Endodermal cell (in vitro differentiated cells): Measurements from ENCODE around the gene NUF2. TPM values are rescaled to one million over a fixed set of nuclear protein-coding genes. Genes with fewer than 3 reads are reported as not detected.

Experiments
- DNase-seq: peaks from one replicate; pipeline ENCODE4 v3.0.0-alpha.2; 2017
- H3K27ac ChIP-seq: 2 replicates; pipeline ENCODE4 v1.5.1; 2013; ENCODE audit warnings: mild to moderate bottlenecking, low read depth, low read length, moderate library complexity
- H3K27me3 ChIP-seq: 2 replicates; pipeline ENCODE4 v1.6.1; 2013; ENCODE audit warnings: mild to moderate bottlenecking, low read length, moderate library complexity; ENCODE audit not compliant: insufficient read depth, control insufficient read depth, poor library complexity, severe bottlenecking
- H3K36me3 ChIP-seq: 2 replicates; pipeline ENCODE4 v1.7.0; 2013; ENCODE audit warnings: mild to moderate bottlenecking, low read length, moderate library complexity; ENCODE audit not compliant: control insufficient read depth, insufficient read depth
- H3K4me1 ChIP-seq: one replicate; pipeline ENCODE4 v1.7.0; 2013; ENCODE audit warnings: low read length; ENCODE audit not compliant: control insufficient read depth, insufficient read depth
- H3K4me3 ChIP-seq: 2 replicates; pipeline ENCODE4 v1.5.1; 2013; ENCODE audit warnings: mild to moderate bottlenecking, low read length, moderate library complexity
- H3K9ac ChIP-seq: 2 replicates; pipeline ENCODE4 v1.6.1; 2013; ENCODE audit warnings: mild to moderate bottlenecking, low read length, moderate library complexity; ENCODE audit not compliant: poor library complexity, severe bottlenecking; ENCODE audit errors: extremely low read depth
- H3K9me3 ChIP-seq: 2 replicates; pipeline ENCODE4 v1.6.1; 2013; ENCODE audit warnings: mild to moderate bottlenecking, low read length, moderate library complexity; ENCODE audit not compliant: control insufficient read depth
- H3K27ac Mint-ChIP-seq: 2 replicates; pipeline ENCODE4 v1.8.0; 2020; ENCODE audit warnings: mixed read lengths
- H3K27me3 Mint-ChIP-seq: 2 replicates; pipeline ENCODE4 v1.8.0; 2021; ENCODE audit warnings: mild to moderate bottlenecking, mixed read lengths; ENCODE audit not compliant: insufficient read depth
- H3K36me3 Mint-ChIP-seq: 2 replicates; pipeline ENCODE4 v1.8.0; 2020; ENCODE audit warnings: low read depth, mixed read lengths
- H3K4me1 Mint-ChIP-seq: 2 replicates; pipeline ENCODE4 v1.8.0; 2020; ENCODE audit warnings: mixed read lengths
- H3K4me3 Mint-ChIP-seq: 2 replicates; pipeline ENCODE4 v1.8.0; 2020; ENCODE audit warnings: mild to moderate bottlenecking, moderate library complexity, mixed read lengths
- H3K9me3 Mint-ChIP-seq: 2 replicates; pipeline ENCODE4 v1.8.0; 2020; ENCODE audit warnings: mild to moderate bottlenecking, mixed read lengths
- WGBS, 2 experiments: methylation state at CpG; one replicate each; pipeline versions ENCODE4 v1.1.5 to v1.1.7; 2013; ENCODE audit warnings: missing lambda C conversion rate in 2 of 2, mixed read lengths in 1 of 2; ENCODE audit not compliant: insufficient coverage in 1 of 2, insufficient read length in 1 of 2; 5-methylcytosine and 5-hydroxymethylcytosine counted together
- total RNA-seq, 2 donors: library from RNA; stranded (reverse); fragmentation: NEBNext Ultra II Directional in 1 of 2; extraction: Animal tissue kit (Norgen Biotek cat#: 25700) in 1 of 2; gene quantifications; 2 replicates in 1 of 2; 3 replicates in 1 of 2; pipeline ENCODE4 v1.2.1, GENCODE V29; 2021
- TF ChIP-seq, protein P1 (sequence below): fragments of 200-600 bp; sonication (generic); conservative IDR thresholded peaks from 2 replicates; pipeline ENCODE4 v1.5.0; 2021; ENCODE audit warnings: antibody characterized with exemption, mild to moderate bottlenecking

Gene NUF2
- total RNA-seq, 2 donors from 2014 or later = 28.8 to 35.8 TPM

GRCh38 chr1:163399001-163399400 is 77.2 kb downstream of the NUF2 start:
- H3K9me3 Mint-ChIP-seq = no peaks in the 10 kb centered on the region
- TF ChIP-seq, protein P1, sequence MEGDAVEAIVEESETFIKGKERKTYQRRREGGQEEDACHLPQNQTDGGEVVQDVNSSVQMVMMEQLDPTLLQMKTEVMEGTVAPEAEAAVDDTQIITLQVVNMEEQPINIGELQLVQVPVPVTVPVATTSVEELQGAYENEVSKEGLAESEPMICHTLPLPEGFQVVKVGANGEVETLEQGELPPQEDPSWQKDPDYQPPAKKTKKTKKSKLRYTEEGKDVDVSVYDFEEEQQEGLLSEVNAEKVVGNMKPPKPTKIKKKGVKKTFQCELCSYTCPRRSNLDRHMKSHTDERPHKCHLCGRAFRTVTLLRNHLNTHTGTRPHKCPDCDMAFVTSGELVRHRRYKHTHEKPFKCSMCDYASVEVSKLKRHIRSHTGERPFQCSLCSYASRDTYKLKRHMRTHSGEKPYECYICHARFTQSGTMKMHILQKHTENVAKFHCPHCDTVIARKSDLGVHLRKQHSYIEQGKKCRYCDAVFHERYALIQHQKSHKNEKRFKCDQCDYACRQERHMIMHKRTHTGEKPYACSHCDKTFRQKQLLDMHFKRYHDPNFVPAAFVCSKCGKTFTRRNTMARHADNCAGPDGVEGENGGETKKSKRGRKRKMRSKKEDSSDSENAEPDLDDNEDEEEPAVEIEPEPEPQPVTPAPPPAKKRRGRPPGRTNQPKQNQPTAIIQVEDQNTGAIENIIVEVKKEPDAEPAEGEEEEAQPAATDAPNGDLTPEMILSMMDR = no peak
- Histone ChIP-seq H3K27me3 (no peaks in the 10 kb centered on the region), H3K36me3 (no peaks in the 10 kb centered on the region), H3K9ac (no peak overlapping the region), H3K4me1 (no peaks in the 10 kb centered on the region), H3K4me3 (no peak overlapping the region), H3K9me3 (no peaks in the 10 kb centered on the region), H3K27ac (peak overlapping the region; percentile 93)
- no peak for DNase-seq
- 88 to 92% methylated on average over 3 to 5 of the region's 5 CpGs for WGBS, 2 experiments
- H3K27ac Mint-ChIP-seq = no peak overlapping the region
- H3K4me3 Mint-ChIP-seq = no peak overlapping the region
- no peaks in the 10 kb centered on the region for H3K36me3 Mint-ChIP-seq
- H3K4me1 Mint-ChIP-seq = peaks cover 6% of the 10 kb centered on the region
- H3K27me3 Mint-ChIP-seq = peaks cover 2% of the 10 kb centered on the region

DNA sequence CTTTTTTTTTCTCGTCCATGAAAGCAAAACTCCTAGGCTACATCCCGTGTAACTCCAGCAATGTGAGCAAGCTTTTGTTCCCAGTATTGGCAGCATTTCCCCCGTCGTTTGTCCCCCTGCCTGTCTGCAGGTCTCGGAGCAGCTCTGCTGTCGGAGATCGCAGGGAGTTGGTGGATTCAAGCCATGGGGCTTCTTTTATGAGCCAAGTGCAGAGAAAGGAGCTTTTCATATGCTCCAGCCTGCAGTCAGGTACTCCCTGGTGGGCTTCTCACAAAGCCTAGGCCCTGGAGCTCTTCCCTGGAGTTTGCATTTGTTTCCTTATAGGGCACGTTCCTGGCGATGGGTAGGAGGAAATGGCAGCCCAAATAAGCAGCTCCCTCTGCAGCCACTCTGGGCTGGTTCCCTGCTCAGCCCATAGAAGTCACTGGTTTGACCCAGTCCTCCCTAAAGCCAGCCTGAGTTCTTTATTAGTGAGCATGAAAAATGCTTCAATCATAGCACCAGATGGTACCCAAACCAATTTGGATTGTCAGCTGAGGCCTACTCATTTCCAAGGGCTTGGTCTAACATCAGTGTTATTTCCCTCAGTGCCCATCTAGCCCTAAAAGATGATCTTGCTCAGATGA is 78.3 kb downstream of the NUF2 start:
- H3K27ac Mint-ChIP-seq = peak overlapping the region; percentile 19
- H3K27me3 Mint-ChIP-seq = peaks cover 2% of the 10 kb centered on the region
- H3K4me3 ChIP-seq = no peak overlapping the region
- H3K27ac ChIP-seq = peak overlapping the region; percentile 93
- no peaks in the 10 kb centered on the region for H3K27me3 ChIP-seq
- TF ChIP-seq, protein P1 = no peak
- H3K36me3 ChIP-seq = no peaks in the 10 kb centered on the region
- H3K9me3 Mint-ChIP-seq = no peaks in the 10 kb centered on the region
- no peaks in the 10 kb centered on the region for H3K4me1 ChIP-seq
- 39 to 46% methylated on average over 7 to 9 of the region's 9 CpGs for WGBS, 2 experiments
- no peaks in the 10 kb centered on the region for H3K9me3 ChIP-seq
- H3K9ac ChIP-seq = no peak overlapping the region
- no peaks in the 10 kb centered on the region for H3K36me3 Mint-ChIP-seq
- H3K4me3 Mint-ChIP-seq = no peak overlapping the region
- peaks cover 13% of the 10 kb centered on the region for H3K4me1 Mint-ChIP-seq
- peak; percentile 82 for DNase-seq

GRCh38 chr1:163401211-163401610 is 79.5 kb downstream of the NUF2 start:
- H3K4me1 Mint-ChIP-seq = peaks cover 13% of the 10 kb centered on the region

More at GRCh38 chr1:163401211-163401610, 79.5 kb downstream of the NUF2 start:
- H3K9me3 ChIP-seq = no peaks in the 10 kb centered on the region
- H3K4me3 ChIP-seq = no peak overlapping the region
- H3K27me3 ChIP-seq = no peaks in the 10 kb centered on the region
- no peak overlapping the region for H3K4me3 Mint-ChIP-seq
- H3K9ac ChIP-seq = no peak overlapping the region
- no peaks in the 10 kb centered on the region for H3K36me3 Mint-ChIP-seq
- H3K27ac Mint-ChIP-seq = no peak overlapping the region
- H3K36me3 ChIP-seq = no peaks in the 10 kb centered on the region
- DNase-seq = no peak
- peaks cover 2% of the 10 kb centered on the region for H3K27me3 Mint-ChIP-seq
- no peak overlapping the region for H3K27ac ChIP-seq
- 88 to 94% methylated on average over 3 of the region's 3 CpGs for WGBS, 2 experiments
- TF ChIP-seq, protein P1 = no peak
- no peaks in the 10 kb centered on the region for H3K4me1 ChIP-seq
- no peaks in the 10 kb centered on the region for H3K9me3 Mint-ChIP-seq

Other genes starting within 250 kb of the NUF2 start
- 10 to 100 TPM; 48.4 to 88.9 TPM for gene RGS5, start 119.0 kb upstream of the NUF2 start, total RNA-seq